Activated CD4-positive, alpha-beta T cell treated with anti-CD3 and anti-CD28 coated beads for 36 hours (primary cell): ENCODE results near the gene OTOG. TPM values are rescaled to one million over a fixed set of nuclear protein-coding genes. Genes with fewer than 3 reads are reported as not detected.

Source experiments
- ATAC-seq: fragments of 200-7000 bp; cut with Tn5 transposase; one replicate; pipeline ENCODE4 v1.10.0; 2021; ENCODE audit warnings: mild to moderate bottlenecking, moderate library complexity
- CTCF ChIA-PET: fragments of 350-600 bp; sonication (Branson Sonifier 250); formaldehyde crosslinking; loops from one replicate; lab custom pipeline; 2021; ENCODE audit warnings: antibody characterized with exemption; lab: Charles Lee
- POLR2A ChIA-PET: fragments of 350-600 bp; sonication (Branson Sonifier 250); formaldehyde crosslinking; loops from one replicate; lab custom pipeline; 2021; ENCODE audit warnings: antibody characterized with exemption, inconsistent platforms; lab: Charles Lee
- DNase-seq: peaks from one replicate; pipeline ENCODE4 v3.0.0-alpha.2; 2020
- H3K27ac Mint-ChIP-seq: one replicate; pipeline ENCODE4 v1.8.0; 2021; ENCODE audit warnings: mixed read lengths
- H3K27me3 Mint-ChIP-seq: one replicate; pipeline ENCODE4 v1.8.0; 2021; ENCODE audit warnings: mixed read lengths
- H3K36me3 Mint-ChIP-seq: one replicate; pipeline ENCODE4 v1.8.0; 2021; ENCODE audit warnings: low read depth, mixed read lengths
- H3K4me1 Mint-ChIP-seq: one replicate; pipeline ENCODE4 v1.8.0; 2021; ENCODE audit warnings: mixed read lengths
- H3K4me3 Mint-ChIP-seq: one replicate; pipeline ENCODE4 v1.8.0; 2021; ENCODE audit warnings: mild to moderate bottlenecking, moderate library complexity, mixed read lengths
- H3K9me3 Mint-ChIP-seq: one replicate; pipeline ENCODE4 v1.8.0; 2021; ENCODE audit warnings: low read depth, mixed read lengths
- intact Hi-C, 2 experiments: fragments of 100-400 bp; cut with DNase I in 1 of 2; cut with micrococcal nuclease in 1 of 2; formaldehyde crosslinking; loops; one replicate each; pipeline versions ENCODE4 v1.14.2 to v1.15.1; 2022 to 2024; cut with DNase I, micrococcal nuclease
- total RNA-seq, 2 experiments: library from RNA; stranded (reverse); gene quantifications; one replicate each; pipeline ENCODE4 v1.2.3, GENCODE V29; 2021

Gene OTOG
- total RNA-seq, 2 experiments from 2014 or later: not detected

DNA sequence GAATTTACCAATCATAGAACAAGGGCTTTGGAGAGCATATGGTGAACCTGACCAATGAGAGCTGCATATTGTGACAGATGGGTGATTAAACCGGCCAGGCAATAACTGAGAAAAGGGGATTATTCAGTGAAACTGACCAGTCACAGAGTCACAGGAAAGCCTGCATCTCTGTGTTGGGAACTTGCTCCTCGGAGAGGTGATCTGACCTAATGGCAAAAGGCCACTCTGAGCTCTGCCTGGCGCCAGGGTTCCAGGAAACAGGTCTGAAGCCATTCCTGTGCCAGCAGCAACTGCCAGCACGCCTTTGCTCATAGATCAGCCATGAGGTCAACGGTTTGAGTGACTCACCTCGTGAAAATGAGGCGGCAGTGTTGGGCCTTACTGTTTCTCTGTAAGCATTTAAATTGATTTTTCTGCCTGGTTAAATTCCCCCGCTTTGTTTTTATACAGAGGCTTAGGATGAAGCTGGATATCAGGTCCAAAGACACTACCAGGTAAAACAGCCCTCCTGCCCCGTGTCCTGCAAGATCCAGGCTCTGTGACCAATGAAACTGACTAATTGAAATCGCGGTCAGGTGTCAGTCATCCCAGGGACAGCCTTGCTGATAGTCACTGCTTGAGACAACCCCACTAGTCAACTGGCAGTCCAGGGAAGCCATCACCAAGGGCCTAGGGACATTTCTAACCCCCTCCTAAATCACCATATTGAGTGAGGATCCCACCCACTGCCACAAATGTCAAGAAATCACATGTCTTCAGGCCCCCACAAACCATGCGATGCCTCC is 136.5 kb downstream of the OTOG start:
- H3K4me3 Mint-ChIP-seq: no peak overlapping the region
- ATAC-seq (no peak), DNase-seq (no peak)
- ChIA-PET CTCF (interaction anchor here (0.6 kb wide), 1 partner anchor 79 kb away, joined by 3 read pairs; no protein-coding TSS in a partner anchor), POLR2A (no interaction called here)
- H3K9me3 Mint-ChIP-seq: no peaks in the 10 kb centered on the region
- intact Hi-C loops: no loop called here
- no peaks in the 10 kb centered on the region for H3K36me3 Mint-ChIP-seq
- no peaks in the 10 kb centered on the region for H3K4me1 Mint-ChIP-seq
- H3K27ac Mint-ChIP-seq: no peak overlapping the region
- peaks cover 12% of the 10 kb centered on the region for H3K27me3 Mint-ChIP-seq

DNA sequence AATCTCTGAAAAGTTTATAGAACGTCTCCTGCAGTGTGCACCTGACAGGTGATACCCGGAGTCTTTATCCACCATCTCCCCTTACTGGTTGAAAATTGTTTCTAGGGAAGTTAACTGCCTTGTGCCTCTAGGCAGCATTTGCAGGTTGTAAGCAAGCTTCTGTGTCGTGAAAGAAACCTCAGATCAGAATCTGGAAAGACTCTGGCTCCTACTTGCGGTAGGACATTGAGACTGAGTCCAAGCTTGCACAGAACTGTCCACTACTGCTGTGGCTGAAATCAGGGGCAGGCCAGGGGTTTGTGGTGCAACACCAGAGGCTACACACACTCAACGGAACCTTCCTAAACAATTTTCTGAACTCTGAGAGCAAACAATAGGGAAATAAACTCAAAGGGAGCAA is 137.5 kb downstream of the OTOG start:
- no peaks in the 10 kb centered on the region for H3K36me3 Mint-ChIP-seq
- peaks cover 10% of the 10 kb centered on the region for H3K27me3 Mint-ChIP-seq
- H3K4me1 Mint-ChIP-seq: no peaks in the 10 kb centered on the region
- ChIA-PET CTCF (no interaction called here), POLR2A (no interaction called here)
- H3K4me3 Mint-ChIP-seq: no peak overlapping the region
- intact Hi-C loops: no loop called here
- H3K27ac Mint-ChIP-seq: no peak overlapping the region
- H3K9me3 Mint-ChIP-seq: no peaks in the 10 kb centered on the region
- ATAC-seq: no peak
- DNase-seq: no peak

DNA sequence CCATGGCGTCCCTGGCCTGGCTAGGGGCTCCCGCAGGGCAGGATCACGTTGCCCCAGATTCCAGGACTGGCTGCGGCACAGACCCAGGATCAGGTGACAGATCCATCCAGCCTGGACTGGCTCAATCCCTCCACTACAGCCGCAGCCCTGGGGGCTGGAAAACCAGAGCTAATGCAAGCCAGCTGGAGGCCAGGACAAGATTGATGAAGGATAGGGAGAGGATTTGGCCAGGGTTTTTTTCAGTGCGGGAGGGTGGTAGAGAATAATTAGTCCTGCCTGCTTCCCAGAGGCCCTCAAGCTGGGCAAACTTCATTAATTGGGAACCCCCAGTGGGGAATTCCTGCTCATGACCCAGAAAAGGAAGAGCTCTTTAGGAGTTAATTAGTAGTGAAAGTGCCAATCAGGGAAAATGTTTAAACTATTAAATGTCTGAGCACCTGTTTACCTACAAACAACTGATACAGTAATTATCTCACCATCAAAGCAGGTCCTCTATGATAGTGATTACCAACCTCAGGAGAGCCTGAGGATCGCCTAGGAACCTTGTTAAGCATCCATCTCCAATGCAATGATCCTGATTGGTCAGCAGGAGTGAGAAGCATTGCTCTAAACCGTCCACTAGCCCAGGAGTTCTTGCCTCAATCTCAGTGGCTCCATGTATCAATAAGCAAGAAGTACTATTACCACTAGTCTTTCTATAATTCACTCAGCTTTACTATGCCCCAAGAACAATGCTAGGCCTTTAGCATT is 139.3 kb downstream of the OTOG start:
- Mint-ChIP-seq H3K27me3 (peaks cover 12% of the 10 kb centered on the region), H3K4me1 (no peaks in the 10 kb centered on the region), H3K4me3 (no peak overlapping the region), H3K9me3 (no peaks in the 10 kb centered on the region), H3K36me3 (no peaks in the 10 kb centered on the region), H3K27ac (no peak overlapping the region)
- ChIA-PET CTCF (no interaction called here), POLR2A (no interaction called here)
- DNase-seq: no peak
- intact Hi-C loops: no loop called here
- no peak for ATAC-seq

DNA sequence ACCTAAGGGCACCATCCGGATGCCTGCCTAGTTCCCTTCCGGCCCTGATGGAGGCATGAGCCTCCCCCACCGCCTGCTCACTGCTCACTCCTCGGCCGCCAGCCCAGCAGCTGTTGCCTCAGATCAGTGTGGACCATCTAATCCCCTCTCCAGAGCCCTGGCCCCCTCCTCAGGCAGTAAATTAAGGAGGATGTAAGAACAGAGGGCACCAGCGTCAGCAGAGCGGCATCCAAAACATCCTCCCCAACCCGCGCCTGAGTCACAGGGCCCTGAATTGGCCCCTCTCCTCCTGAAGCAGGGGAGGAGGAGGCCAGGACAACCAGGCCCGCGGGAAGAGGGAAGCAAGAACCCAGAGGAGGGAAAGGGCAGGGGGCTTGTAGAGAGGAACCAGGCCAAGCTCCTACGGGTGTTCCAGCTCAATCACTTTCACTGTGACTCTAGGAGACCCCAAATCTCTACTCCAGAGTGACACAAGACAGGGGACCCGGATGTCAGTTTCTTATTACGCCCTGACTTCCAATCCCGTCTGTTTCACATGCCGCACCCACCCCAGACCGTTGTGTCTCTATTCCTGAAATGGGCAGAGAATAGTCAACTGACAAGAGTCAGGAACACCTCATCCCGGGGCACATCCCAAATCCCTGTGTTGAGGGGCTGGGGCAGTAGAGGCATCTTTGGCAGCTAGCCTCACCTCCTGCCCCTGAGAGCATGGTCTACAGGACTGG is 141.0 kb downstream of the OTOG start:
- H3K4me1 Mint-ChIP-seq: no peaks in the 10 kb centered on the region
- intact Hi-C loops: no loop called here
- peaks cover 12% of the 10 kb centered on the region for H3K27me3 Mint-ChIP-seq
- ChIA-PET POLR2A (no interaction called here), CTCF (no interaction called here)
- no peaks in the 10 kb centered on the region for H3K36me3 Mint-ChIP-seq
- DNase-seq: no peak
- ATAC-seq: no peak
- no peak overlapping the region for H3K27ac Mint-ChIP-seq
- H3K4me3 Mint-ChIP-seq: no peak overlapping the region
- no peaks in the 10 kb centered on the region for H3K9me3 Mint-ChIP-seq

DNA sequence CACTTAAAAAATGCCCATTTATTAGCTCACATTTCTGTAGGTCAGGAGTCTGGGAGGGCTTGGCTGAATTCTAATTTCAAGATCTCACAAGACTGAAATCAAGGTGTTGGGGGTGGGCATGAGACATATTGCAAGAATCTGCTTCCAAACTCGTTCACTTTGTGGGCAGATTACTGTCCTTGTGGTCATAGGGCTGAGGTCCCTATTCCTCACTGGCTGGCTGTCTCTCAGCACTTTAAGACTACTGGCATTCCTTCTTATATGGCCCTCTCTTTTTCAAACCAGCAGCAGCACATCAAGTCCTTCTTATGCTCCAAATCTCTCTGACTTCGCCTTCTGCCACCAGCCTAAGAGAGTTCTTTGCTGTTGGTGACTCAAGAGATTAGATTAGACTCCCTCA is 144.5 kb downstream of the OTOG start:
- intact Hi-C loops: no loop called here
- Mint-ChIP-seq H3K27me3 (peaks cover 34% of the 10 kb centered on the region), H3K9me3 (no peaks in the 10 kb centered on the region), H3K4me3 (no peak overlapping the region), H3K4me1 (no peaks in the 10 kb centered on the region), H3K36me3 (no peaks in the 10 kb centered on the region), H3K27ac (no peak overlapping the region)
- POLR2A ChIA-PET: no interaction called here
- no peak for DNase-seq
- ATAC-seq: no peak
- CTCF ChIA-PET: no interaction called here

DNA sequence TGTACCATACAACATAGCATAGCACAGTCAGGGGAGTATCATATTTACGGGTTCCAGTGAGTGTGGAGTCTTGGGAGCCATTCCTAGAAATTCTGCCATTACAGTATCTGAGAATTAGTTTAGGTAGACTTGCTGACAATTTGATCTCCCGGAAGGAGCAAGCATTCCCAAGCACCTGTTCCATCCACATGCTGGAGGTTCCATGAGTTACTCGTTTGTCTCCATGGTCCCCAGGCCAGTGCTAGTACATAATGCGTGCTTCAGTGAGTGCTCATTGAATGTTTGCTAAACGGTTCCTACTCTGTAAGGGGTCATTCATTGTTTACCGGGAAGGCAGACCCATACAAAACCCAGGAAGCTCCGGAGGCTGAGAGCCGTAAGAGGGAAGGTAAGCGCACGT is 144.9 kb downstream of the OTOG start:
- ChIA-PET CTCF (no interaction called here), POLR2A (no interaction called here)
- intact Hi-C loops: no loop called here
- no peaks in the 10 kb centered on the region for H3K9me3 Mint-ChIP-seq
- H3K4me3 Mint-ChIP-seq: no peak overlapping the region
- no peaks in the 10 kb centered on the region for H3K4me1 Mint-ChIP-seq
- no peaks in the 10 kb centered on the region for H3K36me3 Mint-ChIP-seq
- ATAC-seq (no peak), DNase-seq (no peak)
- no peak overlapping the region for H3K27ac Mint-ChIP-seq
- peaks cover 36% of the 10 kb centered on the region for H3K27me3 Mint-ChIP-seq

DNA sequence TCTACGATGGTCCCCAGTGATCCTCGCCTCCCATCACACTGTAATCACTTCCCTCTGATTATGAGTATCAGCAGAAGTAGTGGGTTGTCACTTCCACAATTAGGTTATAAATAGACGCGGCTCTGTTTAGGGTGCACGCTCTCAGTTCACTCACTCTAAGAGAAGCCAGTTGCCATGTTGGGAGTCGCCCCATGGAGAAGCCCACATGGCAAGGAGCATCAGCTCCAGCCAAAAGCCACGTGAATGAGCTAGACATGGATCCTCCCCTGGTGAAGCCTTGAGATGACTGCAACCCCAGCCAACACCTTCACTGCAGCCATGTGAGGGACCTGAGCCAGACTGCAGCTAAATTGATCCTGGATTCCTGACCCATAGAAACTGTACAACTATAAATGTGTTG is 145.9 kb downstream of the OTOG start:
- H3K27ac Mint-ChIP-seq: no peak overlapping the region
- CTCF ChIA-PET: interaction anchor here (0.6 kb wide), 1 partner anchor 34 kb away, joined by 4 read pairs; no protein-coding TSS in a partner anchor
- no peaks in the 10 kb centered on the region for H3K9me3 Mint-ChIP-seq
- H3K36me3 Mint-ChIP-seq: no peaks in the 10 kb centered on the region
- intact Hi-C loops: no loop called here
- H3K27me3 Mint-ChIP-seq: peaks cover 41% of the 10 kb centered on the region
- DNase-seq (no peak), ATAC-seq (no peak)
- POLR2A ChIA-PET: no interaction called here
- no peak overlapping the region for H3K4me3 Mint-ChIP-seq
- H3K4me1 Mint-ChIP-seq: no peaks in the 10 kb centered on the region

DNA sequence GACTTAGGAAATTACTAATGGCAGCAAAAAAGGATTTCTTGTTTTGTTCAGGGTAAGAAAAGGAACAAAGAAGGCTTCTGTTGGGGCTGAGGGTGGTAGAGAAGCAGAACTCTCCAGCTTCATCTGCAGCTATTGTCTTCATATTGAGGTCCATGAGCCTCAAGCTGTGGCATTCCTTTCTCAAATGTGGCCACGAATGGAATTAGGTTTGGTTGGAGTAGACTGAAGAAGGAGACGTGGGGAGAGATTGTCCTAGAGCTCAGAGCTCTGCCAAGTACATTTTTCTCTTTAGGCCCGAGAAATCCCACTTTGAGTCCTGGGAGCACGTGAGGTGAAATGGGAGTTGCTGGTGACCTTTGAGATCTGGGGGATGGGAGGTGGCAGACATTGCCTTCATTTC is 146.5 kb downstream of the OTOG start:
- Mint-ChIP-seq H3K36me3 (no peaks in the 10 kb centered on the region), H3K9me3 (no peaks in the 10 kb centered on the region), H3K4me1 (no peaks in the 10 kb centered on the region), H3K4me3 (no peak overlapping the region), H3K27me3 (peaks cover 41% of the 10 kb centered on the region), H3K27ac (no peak overlapping the region)
- ATAC-seq (no peak), DNase-seq (no peak)
- CTCF ChIA-PET: no interaction called here
- POLR2A ChIA-PET: no interaction called here
- intact Hi-C loops: no loop called here

DNA sequence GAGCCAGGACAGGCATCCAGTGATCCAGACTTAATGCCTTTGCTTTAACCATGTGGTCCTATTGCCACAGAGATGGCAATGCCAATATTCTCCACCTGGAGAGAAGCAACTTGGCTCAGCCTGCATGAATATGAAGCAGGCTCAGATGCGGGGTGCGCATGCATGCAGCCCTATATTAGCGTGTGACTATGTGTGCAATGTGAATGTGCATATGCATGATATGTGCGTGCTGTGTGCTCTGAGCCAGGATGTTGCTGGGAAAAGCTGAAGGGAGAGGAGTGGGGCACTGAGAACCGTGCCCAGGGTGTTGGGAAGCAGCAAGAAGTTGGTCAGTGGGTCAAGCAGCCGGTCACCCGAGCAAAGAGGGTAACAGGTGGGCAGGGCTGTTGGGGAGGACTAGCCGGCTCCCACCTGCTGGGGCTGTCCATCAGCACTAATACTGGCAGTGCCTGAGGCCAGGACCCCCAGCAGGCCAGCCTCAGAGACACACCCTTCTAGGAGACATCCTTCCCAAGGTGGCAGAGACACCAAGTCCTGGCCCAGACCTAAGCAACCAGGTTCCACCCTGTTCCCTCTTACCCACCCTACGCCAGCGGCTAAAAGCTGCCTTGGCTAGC is 147.5 kb downstream of the OTOG start:
- intact Hi-C loops: no loop called here

DNA sequence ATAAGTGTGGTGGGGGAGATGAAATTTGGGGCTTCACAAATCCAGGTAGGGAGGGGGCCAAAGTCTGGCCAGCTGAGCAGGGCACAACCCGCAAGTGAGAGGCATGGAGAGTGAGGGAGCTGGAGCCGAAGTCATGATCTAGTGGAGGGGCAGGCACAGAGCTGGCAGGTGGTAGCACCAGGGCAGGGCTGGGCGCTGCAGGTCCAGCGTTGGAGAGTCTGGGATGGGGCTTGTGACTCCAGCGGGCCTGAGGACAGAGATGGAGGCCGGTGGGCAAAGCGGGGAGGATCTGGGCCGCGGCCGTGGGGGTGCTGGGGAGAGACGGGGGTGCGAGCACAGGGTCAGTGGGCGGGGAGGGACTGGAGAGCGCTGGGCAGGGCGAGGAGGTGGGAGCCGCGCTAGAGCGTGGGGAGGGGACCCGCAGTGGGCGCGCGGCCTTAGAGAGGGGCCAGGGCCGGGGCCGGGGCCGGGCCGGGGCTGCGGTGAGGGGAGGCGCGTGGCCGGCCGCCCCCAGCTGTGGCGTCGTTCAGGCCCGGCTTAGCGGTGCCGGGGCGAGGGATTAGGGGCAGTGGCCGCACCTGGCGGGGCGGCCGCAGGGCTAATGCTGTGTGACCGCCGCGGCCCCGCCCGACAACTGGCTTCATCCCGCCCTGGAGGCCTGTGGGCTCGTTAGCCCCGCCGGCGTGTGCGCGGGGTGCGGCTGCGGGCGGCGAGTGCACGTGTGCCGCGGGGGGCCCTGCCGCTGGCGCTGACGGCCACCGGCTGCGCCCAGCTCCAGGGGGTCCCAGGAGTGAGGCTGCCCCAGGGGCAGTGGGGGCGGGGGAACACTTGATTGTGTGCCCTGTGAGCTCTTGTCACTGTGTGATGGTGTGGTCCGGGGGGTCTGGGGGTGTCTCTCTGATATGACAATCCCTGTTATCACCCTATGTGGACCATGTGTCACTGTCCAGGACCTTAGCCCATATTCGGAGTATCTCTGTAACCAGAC is 148.7 kb downstream of the OTOG start:
- Mint-ChIP-seq H3K27ac (no peak overlapping the region), H3K9me3 (no peaks in the 10 kb centered on the region), H3K4me1 (no peaks in the 10 kb centered on the region), H3K4me3 (no peak overlapping the region), H3K27me3 (peaks cover 41% of the 10 kb centered on the region), H3K36me3 (no peaks in the 10 kb centered on the region)
- intact Hi-C loops: no loop called here
- no peak for ATAC-seq
- DNase-seq: no peak
- POLR2A ChIA-PET: no interaction called here
- CTCF ChIA-PET: no interaction called here

More for the DNA sequence above, 147.5 kb downstream of the OTOG start:
- H3K36me3 Mint-ChIP-seq: no peaks in the 10 kb centered on the region
- H3K4me1 Mint-ChIP-seq: no peaks in the 10 kb centered on the region
- peaks cover 41% of the 10 kb centered on the region for H3K27me3 Mint-ChIP-seq
- H3K27ac Mint-ChIP-seq: no peak overlapping the region
- H3K4me3 Mint-ChIP-seq: no peak overlapping the region
- no peak for ATAC-seq
- DNase-seq: no peak
- POLR2A ChIA-PET: no interaction called here
- CTCF ChIA-PET: no interaction called here
- no peaks in the 10 kb centered on the region for H3K9me3 Mint-ChIP-seq
